A549 (cell line): ENCODE data around the gene GABARAP.
"Not testable (repeated sequence)": the region's sequence is repeated elsewhere in the genome, so short reads cannot be mapped to it uniquely, and the experiment has no call there.

Experiments
- CTCF ChIP-seq: fragments of >200 bp; sonication (Bioruptor Twin); formaldehyde crosslinking; IDR thresholded peaks from 3 replicates; pipeline ENCODE4 v1.5.1; 2016
- MAFK ChIP-seq: fragments of 450-650 bp; IDR thresholded peaks from 2 replicates; pipeline ENCODE4 v1.6.1; 2014; ENCODE audit not compliant: partially characterized antibody
- RAD21 ChIP-seq, 2 experiments: fragments of >200 bp in 1 of 2; sonication (Bioruptor Twin) in 1 of 2; formaldehyde crosslinking in 1 of 2; IDR thresholded peaks in 1 of 2; conservative IDR thresholded peaks in 1 of 2; 2 replicates in 1 of 2; 3 replicates in 1 of 2; pipeline ENCODE4 v1.6.1; 2012 to 2018; ENCODE audit warnings: inconsistent platforms in 1 of 2
- SREBF2 ChIP-seq: fragments of 450-650 bp; IDR thresholded peaks from 2 replicates; pipeline ENCODE4 v1.6.1; 2014; ENCODE audit warnings: mild to moderate bottlenecking, moderate library complexity

DNA sequence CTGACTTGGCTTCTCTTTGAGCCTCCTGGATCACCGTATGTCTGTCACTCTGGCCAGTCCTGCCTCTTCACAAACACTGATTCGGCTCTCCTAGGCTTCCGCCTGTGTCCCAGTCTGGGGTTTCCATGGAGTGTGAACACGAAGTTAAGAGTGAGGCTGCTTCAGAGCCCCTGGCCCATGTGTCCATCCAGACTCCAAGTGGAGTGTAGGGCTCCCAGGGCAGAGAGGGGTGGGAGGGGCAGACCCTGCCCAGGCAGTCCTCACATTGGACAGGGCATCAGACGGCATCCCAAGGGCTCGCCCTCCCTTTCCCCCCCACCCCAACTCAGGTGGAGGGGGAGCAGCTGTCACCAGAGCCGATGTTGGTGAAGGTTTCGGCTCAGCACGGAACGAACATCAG is 1.6 kb upstream of the GABARAP start:
- not testable (repeated sequence) for TF ChIP-seq MAFK; CTCF; RAD21 (conservative IDR thresholded peaks at IDR 0.05 in 1 of 2, IDR thresholded peaks at IDR 0.05 in 1 of 2); SREBF2
